BLaER1 (cell line): ENCODE data around the gene CORO2B.

Source experiments
- H3K27ac ChIP-seq: shearing (Covaris generic); formaldehyde crosslinking; 2 replicates; pipeline ENCODE4 v1.8.1; 2022
- H3K27me3 ChIP-seq: shearing (Covaris generic); formaldehyde crosslinking; 2 replicates; pipeline ENCODE4 v1.8.1; 2022
- H3K36me3 ChIP-seq: shearing (Covaris generic); formaldehyde crosslinking; 2 replicates; pipeline ENCODE4 v1.8.1; 2022
- H3K4me1 ChIP-seq: shearing (Covaris generic); formaldehyde crosslinking; 2 replicates; pipeline ENCODE4 v1.8.1; 2022
- H3K4me2 ChIP-seq: shearing (Covaris generic); formaldehyde crosslinking; 2 replicates; pipeline ENCODE4 v1.8.1; 2022
- H3K4me3 ChIP-seq: shearing (Covaris generic); formaldehyde crosslinking; 2 replicates; pipeline ENCODE4 v1.8.1; 2022
- H3K9ac ChIP-seq: shearing (Covaris generic); formaldehyde crosslinking; 2 replicates; pipeline ENCODE4 v1.8.1; 2022
- H3K9me3 ChIP-seq: shearing (Covaris generic); formaldehyde crosslinking; 2 replicates; pipeline ENCODE4 v1.8.1; 2022
- H4K20me1 ChIP-seq: shearing (Covaris generic); formaldehyde crosslinking; 2 replicates; pipeline ENCODE4 v1.8.1; 2022
- Cebpa-rat ChIP-seq: shearing (Covaris generic); IDR thresholded peaks from 2 replicates; pipeline ENCODE4 v1.8.1; 2022

The CORO2B gene

DNA sequence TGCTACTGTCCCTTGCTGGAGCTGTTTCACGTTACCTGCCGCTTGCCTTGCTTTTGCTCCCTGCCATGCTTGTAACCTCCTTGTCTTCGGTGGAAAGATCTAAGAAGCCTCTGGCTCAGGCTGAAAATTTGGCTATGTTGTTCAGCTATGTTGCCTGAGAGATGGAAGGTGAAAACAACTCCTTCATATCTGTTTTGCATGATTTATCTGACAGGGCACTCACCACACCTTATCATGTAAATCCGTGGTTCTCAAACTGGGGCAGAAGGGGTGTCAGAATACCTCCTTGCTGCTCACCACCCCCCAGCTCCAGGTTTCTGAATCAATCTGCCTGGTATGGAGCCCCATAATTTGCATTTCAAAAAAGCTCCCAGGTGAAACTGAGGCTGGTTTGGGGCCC lies 6.5 kb upstream of the CORO2B start:
- Histone ChIP-seq H3K9ac (no peak overlapping the region), H3K36me3 (no peaks in the 10 kb centered on the region), H3K4me1 (peaks cover 50% of the 10 kb centered on the region), H3K27me3 (no peaks in the 10 kb centered on the region), H3K27ac (no peak overlapping the region), H3K9me3 (no peaks in the 10 kb centered on the region), H3K4me2 (0 out of 2 replicates have a peak overlapping the region, but pooled peaks have one; percentile 4), H3K4me3 (no peak overlapping the region), H4K20me1 (no peaks in the 10 kb centered on the region)
- no peak for TF ChIP-seq Cebpa-rat

DNA sequence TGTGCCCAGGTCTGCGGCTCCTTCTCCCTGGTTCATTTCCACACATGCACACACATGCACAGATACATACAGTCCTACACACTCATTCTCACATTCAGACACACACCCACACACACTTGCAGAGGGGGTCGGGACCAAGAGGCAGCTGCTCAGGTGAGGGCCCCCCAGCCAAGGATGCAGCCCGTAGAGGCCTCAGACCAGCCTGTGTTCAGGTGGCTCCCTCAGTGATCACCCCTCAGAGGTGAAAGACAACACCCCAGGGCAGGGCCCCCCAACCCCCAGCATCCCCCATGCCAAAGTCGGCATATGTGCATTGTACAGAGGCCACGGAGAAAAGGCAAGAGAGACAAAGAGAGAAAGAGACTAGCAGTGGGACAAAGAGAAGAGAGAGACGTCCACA lies 5.9 kb upstream of the CORO2B start:
- no peak for TF ChIP-seq Cebpa-rat
- peak overlapping the region; percentile 12; the same call in 1 of the 2 replicates for H3K9ac ChIP-seq
- no peaks in the 10 kb centered on the region for H4K20me1 ChIP-seq
- peaks cover 56% of the 10 kb centered on the region for H3K4me1 ChIP-seq
- peak overlapping the region; percentile 92 for H3K4me2 ChIP-seq
- no peaks in the 10 kb centered on the region for H3K36me3 ChIP-seq
- H3K27me3 ChIP-seq, result no peaks in the 10 kb centered on the region
- H3K4me3 ChIP-seq, result no peak overlapping the region
- no peaks in the 10 kb centered on the region for H3K9me3 ChIP-seq
- no peak overlapping the region for H3K27ac ChIP-seq

DNA sequence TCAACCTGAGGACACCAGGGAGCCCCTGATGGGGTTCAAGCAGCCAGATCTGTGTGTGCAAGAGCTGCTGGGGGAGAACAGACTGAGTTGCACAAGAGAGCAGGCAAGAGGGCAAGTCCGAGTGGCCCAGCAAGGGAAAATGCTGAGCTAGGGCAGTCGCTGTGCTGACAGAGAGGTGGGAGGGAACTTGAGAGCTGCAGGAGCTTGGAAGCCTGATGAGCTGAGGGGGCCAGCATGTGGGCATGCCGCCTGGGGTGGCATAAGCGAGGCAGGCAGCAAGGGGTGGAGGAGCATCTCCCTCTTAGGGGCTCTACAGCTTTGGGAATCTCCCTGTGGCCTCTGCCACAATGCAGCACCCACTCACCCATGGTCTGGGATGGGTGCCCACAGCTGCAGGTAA lies 4.7 kb upstream of the CORO2B start:
- peak overlapping the region; percentile 92 for H3K4me2 ChIP-seq
- H3K4me1 ChIP-seq, result peaks cover 60% of the 10 kb centered on the region
- no peaks in the 10 kb centered on the region for H3K27me3 ChIP-seq
- no peak for TF ChIP-seq Cebpa-rat
- H3K9me3 ChIP-seq, result no peaks in the 10 kb centered on the region
- H3K36me3 ChIP-seq, result no peaks in the 10 kb centered on the region
- H3K27ac ChIP-seq, result no peak overlapping the region
- H3K4me3 ChIP-seq, result no peak overlapping the region
- no peaks in the 10 kb centered on the region for H4K20me1 ChIP-seq
- H3K9ac ChIP-seq, result no peak overlapping the region

DNA sequence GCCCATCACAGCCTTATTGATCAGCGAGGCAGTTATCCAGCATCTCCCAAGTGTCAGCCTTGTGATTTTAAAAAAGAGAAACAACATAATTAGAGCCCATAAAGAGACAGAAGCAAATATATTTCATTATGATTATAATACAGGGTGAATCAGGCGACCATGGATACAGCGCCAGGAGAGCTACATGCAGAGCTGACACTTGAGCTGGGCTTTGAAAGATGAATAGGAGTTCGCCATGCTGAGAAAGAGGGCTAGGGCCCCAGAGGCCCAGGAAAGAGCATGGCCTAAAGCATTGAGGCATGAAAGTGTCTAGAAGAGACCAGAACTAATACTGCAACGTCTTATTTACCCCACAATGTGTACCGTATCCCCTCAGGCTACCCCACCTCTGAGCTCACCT lies 4.2 kb upstream of the CORO2B start:
- H3K4me1 ChIP-seq, result peaks cover 62% of the 10 kb centered on the region
- H3K9me3 ChIP-seq, result no peaks in the 10 kb centered on the region
- TF ChIP-seq Cebpa-rat, result no peak
- H3K4me2 ChIP-seq, result peak overlapping the region; percentile 92
- H3K36me3 ChIP-seq, result no peaks in the 10 kb centered on the region
- no peaks in the 10 kb centered on the region for H3K27me3 ChIP-seq
- no peak overlapping the region for H3K9ac ChIP-seq
- H3K4me3 ChIP-seq, result no peak overlapping the region
- H4K20me1 ChIP-seq, result no peaks in the 10 kb centered on the region
- H3K27ac ChIP-seq, result no peak overlapping the region; the same call in 1 of the 2 replicates

DNA sequence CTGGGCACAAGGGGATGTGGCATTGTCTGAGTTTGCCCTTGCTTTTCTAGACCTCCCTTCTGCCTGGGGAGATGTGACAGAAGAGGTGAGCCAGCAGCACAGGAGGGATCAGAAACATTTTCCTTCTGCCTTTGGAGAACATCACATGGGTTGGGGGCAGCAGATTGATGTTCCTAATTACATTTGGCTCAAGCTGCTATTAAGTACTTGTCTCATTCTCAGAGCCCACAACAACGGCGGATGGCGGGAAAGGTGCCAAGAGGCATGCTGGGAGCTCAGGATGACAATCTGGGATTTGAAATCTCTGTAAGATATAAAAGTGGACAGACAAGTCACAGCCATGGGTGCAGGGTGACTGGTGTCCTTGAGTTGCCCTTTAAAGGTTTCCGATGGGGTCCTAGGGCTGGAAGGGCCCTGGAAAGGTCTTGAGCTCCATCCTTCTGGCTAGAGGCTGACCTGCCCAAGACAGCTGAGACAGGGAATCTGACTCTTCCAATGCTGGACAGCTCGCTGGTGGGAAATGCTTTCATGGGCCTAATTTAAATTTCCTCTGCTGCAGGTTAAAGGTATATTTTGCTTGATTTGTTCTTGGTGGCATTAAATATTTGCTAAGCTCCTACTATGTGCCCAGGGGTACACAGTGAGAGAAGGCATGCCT lies 2.4 kb upstream of the CORO2B start:
- Histone ChIP-seq H3K9ac (no peak overlapping the region), H3K27me3 (no peaks in the 10 kb centered on the region), H3K4me1 (peaks cover 80% of the 10 kb centered on the region), H3K27ac (no peak overlapping the region), H3K36me3 (no peaks in the 10 kb centered on the region), H4K20me1 (peaks cover 8% of the 10 kb centered on the region; the same call in 1 of the 2 replicates), H3K4me3 (no peak overlapping the region), H3K4me2 (peak overlapping the region; percentile 92), H3K9me3 (no peaks in the 10 kb centered on the region)
- no peak for TF ChIP-seq Cebpa-rat

DNA sequence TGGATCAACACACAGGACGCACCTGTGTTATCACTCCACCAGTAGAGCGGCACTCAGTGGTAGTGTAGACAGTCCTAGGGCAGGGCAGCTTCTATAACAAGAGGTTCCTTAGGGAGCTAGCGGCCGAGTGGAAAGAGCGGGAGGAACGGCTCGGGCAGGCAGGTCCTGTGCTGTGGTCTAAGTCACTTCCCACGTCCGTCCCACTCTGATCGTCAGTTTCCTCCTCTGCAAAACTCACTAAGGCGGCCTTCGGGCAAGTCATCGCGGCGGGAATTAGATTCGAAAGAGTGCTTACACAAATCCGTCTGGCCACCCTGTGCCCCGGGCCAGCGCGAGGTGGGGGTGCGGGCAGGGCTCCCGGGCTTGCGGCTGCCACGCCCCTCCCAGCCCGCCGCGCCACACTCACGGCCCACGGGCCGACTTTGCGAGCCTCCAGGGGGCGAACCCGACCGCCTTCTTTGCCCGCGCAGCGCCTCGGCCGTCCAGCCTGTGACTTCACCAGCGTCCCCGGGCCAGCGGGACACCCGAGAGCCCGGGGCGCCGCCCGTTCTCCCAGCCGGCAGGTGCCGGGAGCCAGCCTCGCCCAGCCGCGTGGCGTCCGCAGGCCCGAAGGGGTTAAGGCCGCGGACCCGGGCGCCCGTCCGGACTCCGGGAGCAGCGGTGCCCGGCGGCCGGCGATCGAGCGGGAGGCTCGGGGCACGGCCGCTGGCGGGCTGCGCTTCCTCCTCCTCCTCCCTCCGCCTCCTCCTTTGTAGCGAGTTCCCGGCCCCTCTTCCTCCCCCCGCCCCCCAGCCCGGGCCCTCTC lies 416 bp upstream of the CORO2B start:
- H3K27me3 ChIP-seq, result no peaks in the 10 kb centered on the region
- H3K9ac ChIP-seq, result peak overlapping the region; percentile 87
- no peaks in the 10 kb centered on the region for H3K9me3 ChIP-seq
- peak overlapping the region; percentile 90 for H3K27ac ChIP-seq
- peak overlapping the region; percentile 73 for H3K4me3 ChIP-seq
- no peaks in the 10 kb centered on the region for H3K36me3 ChIP-seq
- peaks cover 89% of the 10 kb centered on the region for H3K4me1 ChIP-seq
- peaks cover 28% of the 10 kb centered on the region; the same call in 1 of the 2 replicates for H4K20me1 ChIP-seq
- peak overlapping the region; percentile 92 for H3K4me2 ChIP-seq
- no peak for TF ChIP-seq Cebpa-rat

DNA sequence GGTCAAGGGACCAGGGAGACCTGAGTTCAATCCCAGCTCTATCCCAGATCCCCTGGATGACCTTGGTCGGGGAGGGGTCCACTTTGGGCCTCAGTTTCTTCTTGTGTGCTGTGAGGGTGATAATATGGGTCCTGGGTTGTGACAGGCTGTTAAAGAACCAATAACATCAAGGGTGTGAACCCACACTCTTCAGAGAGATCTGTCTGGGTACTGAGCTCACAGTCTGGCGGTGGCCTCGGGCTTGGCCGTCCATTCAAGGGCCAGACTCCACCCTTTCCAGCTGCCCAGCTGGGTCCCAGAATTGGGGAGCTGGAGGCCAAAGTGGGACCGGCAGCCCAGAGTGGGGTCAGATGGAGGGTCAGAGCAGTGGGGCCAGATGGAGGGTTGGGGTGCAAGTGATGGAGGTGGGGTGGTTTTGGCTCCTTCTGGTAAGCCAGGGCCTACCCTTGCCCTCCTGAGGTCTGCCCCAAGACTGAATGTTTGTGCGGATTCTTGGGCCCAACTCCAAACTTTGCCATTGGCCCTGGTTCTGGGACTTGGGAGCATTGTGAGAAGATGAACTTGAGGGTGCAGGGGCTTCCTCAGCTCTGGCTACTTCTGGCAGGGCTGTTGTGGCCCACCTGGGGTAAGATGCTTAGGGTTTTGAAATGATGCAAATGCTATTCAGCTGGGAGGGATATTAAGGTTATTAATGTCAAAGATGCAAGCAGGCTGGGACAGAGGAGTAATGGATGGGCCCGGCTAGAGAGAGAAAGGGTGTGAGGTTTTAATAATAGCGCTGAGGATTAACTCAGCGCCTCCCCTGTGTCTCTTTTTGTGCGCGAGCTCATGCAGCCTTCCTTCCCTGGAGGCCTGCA lies 1.5 kb downstream of the CORO2B start:
- H3K9ac ChIP-seq, result peak overlapping the region; percentile 87
- TF ChIP-seq Cebpa-rat, result no peak
- H3K27ac ChIP-seq, result peak overlapping the region; percentile 90; the same call in 1 of the 2 replicates
- H3K9me3 ChIP-seq, result no peaks in the 10 kb centered on the region
- H3K4me3 ChIP-seq, result peak overlapping the region; percentile 73
- peaks cover 40% of the 10 kb centered on the region; the same call in 1 of the 2 replicates for H4K20me1 ChIP-seq
- H3K36me3 ChIP-seq, result no peaks in the 10 kb centered on the region
- no peaks in the 10 kb centered on the region for H3K27me3 ChIP-seq
- H3K4me2 ChIP-seq, result peak overlapping the region; percentile 92
- peaks cover 89% of the 10 kb centered on the region for H3K4me1 ChIP-seq

DNA sequence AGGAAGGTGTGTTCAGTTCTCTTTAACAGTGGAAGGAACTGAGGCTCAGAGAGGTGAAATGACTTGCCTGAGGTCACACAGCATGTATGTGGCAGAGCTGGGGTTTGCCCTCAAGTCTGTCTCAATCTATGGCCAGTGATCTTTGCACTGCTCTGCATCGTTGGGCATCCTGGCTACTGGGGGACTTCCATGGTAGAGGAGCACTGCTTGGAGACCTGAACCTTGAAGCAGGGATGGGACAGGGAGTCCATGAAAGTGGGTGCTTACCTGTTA lies 2.0 kb downstream of the CORO2B start:
- Histone ChIP-seq H3K4me2 (peak overlapping the region; percentile 92), H3K27ac (peak overlapping the region; percentile 68; the same call in 1 of the 2 replicates), H3K4me3 (0 out of 2 replicates have a peak overlapping the region, but pooled peaks have one; percentile 73), H3K9ac (no peak overlapping the region), H3K4me1 (peaks cover 89% of the 10 kb centered on the region), H4K20me1 (peaks cover 40% of the 10 kb centered on the region; the same call in 1 of the 2 replicates), H3K27me3 (no peaks in the 10 kb centered on the region), H3K36me3 (no peaks in the 10 kb centered on the region), H3K9me3 (no peaks in the 10 kb centered on the region)
- TF ChIP-seq Cebpa-rat, result no peak

DNA sequence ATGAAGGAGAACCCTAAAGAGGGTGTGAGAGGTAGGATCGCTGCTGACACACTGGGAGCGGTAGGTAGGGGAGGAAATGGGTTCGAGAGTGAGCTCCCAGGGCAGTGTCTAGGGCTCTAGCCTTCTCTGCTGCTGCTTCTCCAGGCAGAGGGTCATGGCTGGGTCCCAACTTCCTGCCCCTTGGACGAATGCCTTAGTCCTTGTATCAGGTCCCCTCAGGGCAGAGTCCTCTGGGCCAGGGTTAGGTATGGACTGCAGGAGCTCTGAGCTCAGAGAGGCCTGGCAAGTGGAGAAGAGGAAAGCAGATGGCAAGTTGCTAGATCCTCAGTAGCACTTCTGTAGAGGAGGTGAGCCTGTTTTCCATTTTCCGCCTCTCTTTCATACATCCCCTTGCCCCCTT lies 2.9 kb downstream of the CORO2B start:
- H4K20me1 ChIP-seq, result peaks cover 40% of the 10 kb centered on the region; the same call in 1 of the 2 replicates

More for the DNA sequence above, 2.9 kb downstream of the CORO2B start:
- no peak overlapping the region for H3K4me3 ChIP-seq
- no peaks in the 10 kb centered on the region for H3K27me3 ChIP-seq
- H3K36me3 ChIP-seq, result no peaks in the 10 kb centered on the region
- H3K4me2 ChIP-seq, result peak overlapping the region; percentile 92
- H3K27ac ChIP-seq, result peak overlapping the region; percentile 68
- H3K9ac ChIP-seq, result peak overlapping the region; percentile 44; the same call in 1 of the 2 replicates
- TF ChIP-seq Cebpa-rat, result no peak
- peaks cover 89% of the 10 kb centered on the region for H3K4me1 ChIP-seq
- no peaks in the 10 kb centered on the region for H3K9me3 ChIP-seq
